ENCODE measurements around the gene COMTD1. TPM values are rescaled to one million over a fixed set of nuclear protein-coding genes. Genes with fewer than 3 reads are reported as not detected.

The COMTD1 gene
- total and polyA plus RNA-seq, 2 of the 8 experiments (the other 6 are each of a cell fraction or from before 2014, with no cell fraction given) = 31.9 to 42.4 TPM

GRCh38 chr10:75191821-75192568, 43.8 kb downstream of the COMTD1 start:
- TF ChIP-seq TEAD4 (IDR thresholded peaks at IDR 0.05; ENCODE audit: low read depth, low read length) (no peak), TBP (IDR thresholded peaks at IDR 0.05; ENCODE audit: low read depth, low read length) (no peak), JUN (IDR thresholded peaks at IDR 0.05; ENCODE audit: low read depth, low read length) (no peak)
- FAIRE-seq = no peak

More at GRCh38 chr10:75191821-75192568, 43.8 kb downstream of the COMTD1 start:
- Histone ChIP-seq H4K91ac (replicated peaks; ENCODE audit: insufficient read length, low read length) (no peak overlapping the region), H3K27me3 (replicated peaks in 1 of 4; ENCODE audit: control insufficient read depth in 3 of 4, extremely low read depth in 1 of 4, insufficient read depth in 3 of 4, low read length in 3 of 4) (no peaks in the 10 kb centered on the region), H3K79me1 (ENCODE audit: low read depth, low read length) (no peaks in the 10 kb centered on the region), H3K18ac (ENCODE audit: extremely low read depth, low read length) (no peak overlapping the region), H2BK12ac (ENCODE audit: low read depth, low read length) (no peak overlapping the region), H3K27ac (ENCODE audit: low read depth, low read length) (no peak overlapping the region), H3K79me2 (ENCODE audit: control insufficient read depth in 1 of 2, insufficient read depth in 2 of 2, low read length in 2 of 2) (no peaks in the 10 kb centered on the region), H3K4me1 (replicated peaks in 1 of 4; ENCODE audit: control insufficient read depth in 3 of 4, insufficient read depth in 4 of 4, low read length in 3 of 4) (peaks cover 0 to 10% (median 7%) of the 10 kb centered on the region in 4 experiments; a peak in 4 of 7 replicates), H2AK5ac (ENCODE audit: low read depth, low read length) (no peak overlapping the region), H3K9me3 (ENCODE audit: insufficient read depth in 2 of 2, low read depth in 1 of 2, low read length in 1 of 2) (no peaks in the 10 kb centered on the region), H3K23me2 (ENCODE audit: low read depth, low read length) (no peaks in the 10 kb centered on the region), H4K5ac (ENCODE audit: insufficient read length, low read depth, low read length) (no peak overlapping the region), H3K23ac (ENCODE audit: insufficient read length) (no peak overlapping the region), H4K8ac (ENCODE audit: extremely low read depth, insufficient read depth, low read length) (no peak overlapping the region), H3K56ac (replicated peaks; ENCODE audit: insufficient read length, low read depth, low read length) (no peak overlapping the region), H3K14ac (ENCODE audit: insufficient read length) (no peak overlapping the region), H3K9ac (replicated peaks in 1 of 4; ENCODE audit: extremely low read depth in 1 of 4, low read depth in 3 of 4, low read length in 3 of 4) (no peak overlapping the region), H3K4ac (replicated peaks; ENCODE audit: insufficient read length, low read depth, low read length) (no peak overlapping the region), H4K20me1 (replicated peaks in 1 of 2; ENCODE audit: control insufficient read depth in 1 of 2, insufficient read depth in 2 of 2, low read length in 2 of 2) (no peaks in the 10 kb centered on the region), H2BK120ac (replicated peaks; ENCODE audit: low read depth, low read length) (no peak overlapping the region), H2BK15ac (ENCODE audit: low read length) (no peak overlapping the region), H2BK20ac (ENCODE audit: low read length) (no peak overlapping the region), H2BK5ac (ENCODE audit: low read depth, low read length) (no peak overlapping the region), H3K4me2 (ENCODE audit: insufficient read depth in 1 of 2, low read depth in 2 of 2, low read length in 2 of 2) (no peak overlapping the region), H2AFZ (ENCODE audit: low read length) (no peak overlapping the region), H3K36me3 (ENCODE audit: control insufficient read depth in 2 of 4, insufficient read depth in 4 of 4, low read length in 3 of 4) (no peaks in the 10 kb centered on the region), H3K4me3 (ENCODE audit: extremely low read depth in 1 of 4, insufficient read depth in 2 of 4, low read depth in 3 of 4, low read length in 4 of 4) (no peak overlapping the region)
- WGBS, 2 experiments (ENCODE audit: extremely low coverage in 1 of 2, insufficient coverage in 1 of 2, insufficient read length in 1 of 2, insufficient replicate concordance in 2 of 2, low coverage in 1 of 2, low lambda C conversion rate in 2 of 2, missing lambda C conversion rate in 1 of 2) = 86% methylated on average over 10 of the region's 10 CpGs; no CpG with 5 or more reads in 1 of the 2 experiments
- ChIA-PET POLR2A (ENCODE audit: partially characterized antibody) (interaction anchor here (1.0 to 36.7 kb wide), 3 partner anchors 12 to 36 kb away, joined by 3 to 801 read pairs (median 34); partner anchors contain the start of genes COMTD1 and VDAC2), CTCF (ENCODE audit: partially characterized antibody) (interaction anchor here (2.3 to 10.5 kb wide), 3 partner anchors 16 to 40 kb away, joined by 7 to 209 read pairs (median 15); partner anchors contain the start of genes COMTD1 and VDAC2)
- no peak for DNase-seq (ENCODE audit: low read depth in 1 of 2, low spot score in 2 of 2)
